Endothelial cell of hepatic sinusoid (primary cell): Measurements from ENCODE around the gene GPR84.

ENCODE experiments used
- in situ Hi-C: cut with HindIII; loops from 2 replicates; pipeline ENCODE4 v1.10.0; 2017; ENCODE audit warnings: low sequenced_read_pairs

Gene GPR84

GRCh38 chr12:54392485-54393206 is 28.4 kb upstream of the GPR84 start:
- in situ Hi-C loops, result loop anchor here (5.0 kb wide), 1 partner anchor 50 kb away; no protein-coding TSS in a partner anchor

DNA sequence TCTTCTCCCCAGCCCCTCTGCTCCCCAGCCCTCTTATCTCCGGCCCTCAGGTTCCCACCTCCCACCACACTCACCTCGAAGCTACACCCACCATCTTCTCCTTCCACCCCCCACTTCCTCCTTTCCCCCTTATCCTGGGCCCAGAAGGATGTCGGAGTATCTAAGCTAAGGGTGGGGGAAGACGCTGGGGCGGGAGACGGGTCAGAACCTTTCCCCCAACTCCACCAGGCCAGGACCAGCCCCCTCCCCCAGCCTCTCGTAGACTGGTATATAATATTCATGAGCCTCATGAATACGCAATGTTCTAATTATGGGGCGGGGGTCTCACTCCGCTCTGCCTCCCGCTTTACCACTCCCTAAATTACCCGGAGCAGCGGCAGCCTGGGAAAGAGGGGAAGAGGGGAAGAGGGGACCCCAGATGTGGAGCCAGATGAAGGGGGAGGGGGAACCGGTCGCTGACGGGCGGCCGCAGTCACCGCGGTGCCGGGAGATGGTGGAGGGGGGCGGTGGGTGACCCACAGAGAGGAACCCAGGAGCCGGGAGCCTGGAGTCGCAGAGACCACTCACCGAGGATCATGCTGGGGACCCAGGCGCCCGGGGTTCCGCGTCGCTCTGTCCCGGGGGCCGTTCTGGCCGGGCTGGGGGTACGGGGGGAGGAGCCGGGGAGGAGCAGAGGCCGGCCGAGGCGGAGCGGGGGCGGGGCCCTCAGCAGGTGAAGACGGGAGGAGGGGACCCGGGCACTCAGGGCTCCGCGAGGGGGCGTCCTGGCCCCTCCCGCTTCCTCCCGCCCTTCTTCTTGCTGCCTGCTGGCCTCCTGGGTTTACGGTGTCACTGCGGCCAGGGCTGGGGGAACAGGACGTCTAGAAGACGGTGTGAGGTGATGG is 26.6 kb upstream of the GPR84 start:
- in situ Hi-C loops, result loop anchor here (5.0 kb wide), 1 partner anchor 49 kb away; no protein-coding TSS in a partner anchor

DNA sequence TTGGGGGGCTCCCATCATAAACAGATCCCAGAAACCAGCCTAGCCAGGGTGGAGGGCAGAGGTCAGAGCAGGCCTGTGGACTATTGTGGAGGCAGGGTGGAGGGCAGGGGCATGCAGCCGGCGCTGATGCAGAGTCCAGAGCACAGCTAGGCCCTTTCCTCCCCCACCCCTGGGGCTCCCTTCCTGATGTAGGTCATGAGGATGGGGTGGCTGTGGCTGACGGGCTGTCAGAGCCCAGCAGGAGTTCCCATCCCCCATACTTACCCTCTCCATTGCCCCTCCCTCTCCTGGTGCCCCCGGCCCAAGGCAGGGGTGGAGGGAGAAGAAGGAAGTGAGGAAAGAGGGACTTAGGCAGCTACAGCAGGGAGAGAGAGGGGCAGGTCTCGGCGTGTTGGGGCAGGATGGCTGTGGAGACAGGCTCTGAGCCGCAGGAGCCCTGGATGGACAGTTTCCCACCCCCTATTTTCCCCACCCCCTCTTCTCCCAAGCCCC is 25.9 kb upstream of the GPR84 start:
- in situ Hi-C loops, result loop anchor here (5.0 kb wide), 1 partner anchor 48 kb away; no protein-coding TSS in a partner anchor

DNA sequence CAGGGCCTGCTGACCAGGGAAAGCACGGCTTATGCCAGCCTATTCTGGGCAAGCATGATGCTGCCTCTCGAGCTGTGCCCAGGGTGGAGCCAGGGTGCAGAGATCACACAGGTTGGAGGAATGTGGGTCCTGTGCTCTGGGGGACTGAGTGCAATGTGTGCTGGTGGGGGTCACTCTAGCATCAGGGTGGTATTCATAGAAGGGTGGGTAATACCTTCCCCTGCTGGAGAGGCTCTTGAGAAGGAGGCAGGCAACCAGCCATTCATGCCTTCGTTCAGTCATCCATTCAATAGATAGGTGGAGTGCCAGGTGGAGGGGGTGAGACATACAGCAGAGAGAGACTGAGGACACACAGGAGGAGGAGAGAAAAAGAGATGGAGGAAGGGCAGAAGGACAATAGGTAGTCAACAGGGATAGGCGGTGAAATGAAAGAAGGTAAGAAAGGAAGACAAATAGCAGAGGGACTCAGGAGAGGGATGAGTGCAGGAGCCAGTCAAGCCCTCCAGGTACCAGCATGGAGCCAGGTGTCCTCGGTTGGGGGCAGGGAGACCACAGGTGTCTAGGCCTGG is 25.4 kb upstream of the GPR84 start:
- in situ Hi-C loops, result loop anchor here (5.0 kb wide), 1 partner anchor 47 kb away; no protein-coding TSS in a partner anchor

GRCh38 chr12:54389134-54389508 is 24.8 kb upstream of the GPR84 start:
- in situ Hi-C loops, result no loop called here

GRCh38 chr12:54388237-54389133 is 24.2 kb upstream of the GPR84 start:
- in situ Hi-C loops, result no loop called here

DNA sequence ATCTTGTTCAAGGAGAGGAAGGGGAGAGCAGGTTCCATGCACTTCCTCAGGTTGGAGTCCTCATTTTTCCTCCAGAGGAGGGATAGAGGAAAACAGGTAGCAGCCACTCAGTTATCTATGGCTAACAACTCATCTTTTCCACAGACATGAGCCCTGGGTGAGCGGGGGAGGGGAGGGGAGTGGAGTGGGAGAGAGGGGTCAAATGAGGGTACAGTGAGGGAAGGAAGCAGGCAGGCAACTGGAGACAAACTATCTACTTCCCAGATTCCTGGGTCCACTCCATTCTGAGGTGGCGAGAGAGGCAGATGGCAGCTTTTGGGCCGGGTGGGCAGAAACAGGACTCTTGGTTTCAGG is 22.8 kb upstream of the GPR84 start:
- in situ Hi-C loops, result no loop called here

- in situ Hi-C loops, result no loop called here
Measured at GRCh38 chr12:54386403-54387113, 22.3 kb upstream of the GPR84 start.

DNA sequence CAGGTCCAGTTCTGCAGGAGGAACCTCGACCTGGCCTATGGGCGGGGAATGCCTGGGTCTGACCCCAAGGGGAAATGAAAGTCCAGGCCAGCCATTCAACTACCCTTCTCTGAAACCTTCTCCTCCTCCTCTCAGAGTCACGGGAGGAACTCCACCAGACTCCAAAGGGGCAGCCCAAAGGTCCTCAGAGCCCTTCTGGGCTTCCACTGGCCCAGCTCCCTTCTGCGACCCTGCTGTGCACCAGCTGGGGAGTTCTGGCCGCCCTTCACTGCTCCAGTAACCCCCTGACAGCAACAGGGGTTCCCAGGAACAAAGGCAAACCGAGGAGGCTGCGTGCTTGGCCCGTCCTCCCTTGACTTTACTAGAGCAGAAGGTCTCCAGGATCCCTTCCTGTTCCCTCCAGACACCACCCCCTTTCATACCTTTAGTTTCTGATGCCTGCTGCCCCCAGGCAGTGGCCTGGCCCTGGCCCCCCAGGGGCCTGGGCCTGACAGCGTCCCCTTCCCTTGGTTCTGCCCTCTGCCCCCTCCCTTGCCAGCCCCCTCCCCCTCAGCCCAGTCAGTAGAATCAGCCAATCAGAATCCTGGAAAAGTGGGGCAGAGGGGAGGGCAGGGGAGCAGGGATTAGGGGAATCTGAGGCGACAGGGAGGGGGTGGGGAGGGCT is 21.1 kb upstream of the GPR84 start:
- in situ Hi-C loops, result no loop called here

- in situ Hi-C loops, result loop anchor here (5.0 kb wide), 1 partner anchor 68 kb away; no protein-coding TSS in a partner anchor
Measured at GRCh38 chr12:54384591-54385041, 20.3 kb upstream of the GPR84 start, which contains the start of gene ZNF385A. ZNF385A (minus strand) TSS chr12:54384733; CDS start chr12:54384514, 219 bp downstream.

GRCh38 chr12:54383041-54383609 is 18.8 kb upstream of the GPR84 start:
- in situ Hi-C loops, result loop anchor here (5.0 kb wide), 1 partner anchor 69 kb away; no protein-coding TSS in a partner anchor

- in situ Hi-C loops, result loop anchor here (5.0 kb wide), 1 partner anchor 71 kb away; no protein-coding TSS in a partner anchor
Measured at GRCh38 chr12:54381136-54381535, 16.9 kb upstream of the GPR84 start.

DNA sequence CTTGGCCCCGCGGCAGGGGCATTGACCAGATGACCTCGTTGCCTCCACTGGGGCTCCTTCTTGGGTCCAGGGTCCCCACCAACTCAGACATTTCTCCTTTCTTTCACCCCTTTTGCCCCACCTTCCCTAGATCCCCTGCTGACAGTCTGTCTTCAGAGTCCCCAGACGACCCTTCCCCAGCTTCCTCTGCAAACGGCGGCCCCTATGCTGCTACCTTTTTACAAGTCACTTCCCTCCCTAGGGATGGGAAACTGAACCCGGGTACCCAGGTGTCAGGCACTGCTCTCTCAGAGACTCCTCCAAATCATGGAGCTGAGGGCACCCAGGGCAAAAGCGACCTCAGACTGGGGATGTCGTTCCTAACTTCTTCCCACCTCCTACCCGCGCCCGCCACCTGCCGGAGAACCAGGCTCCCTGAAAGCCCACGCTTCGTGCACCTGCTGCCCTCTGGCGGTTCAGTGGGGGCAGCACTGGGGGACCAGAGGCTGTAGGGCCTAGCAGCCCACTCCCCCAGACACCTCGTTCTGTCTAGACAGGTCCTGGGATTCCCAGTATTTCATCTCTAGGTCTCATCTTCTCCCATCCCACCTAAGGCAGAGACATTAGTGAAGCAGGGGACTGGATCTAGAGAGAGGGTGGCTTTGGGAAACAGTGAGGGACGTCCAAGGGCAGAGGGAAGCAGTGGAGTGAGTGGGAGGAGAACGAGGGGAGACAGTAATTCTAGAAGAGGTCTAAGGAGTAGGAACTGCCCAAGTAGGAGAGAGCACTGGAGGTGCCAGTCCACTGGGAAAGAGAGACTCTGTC is 15.3 kb upstream of the GPR84 start:
- in situ Hi-C loops, result loop anchor here (5.0 kb wide), 1 partner anchor 73 kb away; no protein-coding TSS in a partner anchor

GRCh38 chr12:54378796-54379397 is 14.6 kb upstream of the GPR84 start:
- in situ Hi-C loops, result no loop called here

DNA sequence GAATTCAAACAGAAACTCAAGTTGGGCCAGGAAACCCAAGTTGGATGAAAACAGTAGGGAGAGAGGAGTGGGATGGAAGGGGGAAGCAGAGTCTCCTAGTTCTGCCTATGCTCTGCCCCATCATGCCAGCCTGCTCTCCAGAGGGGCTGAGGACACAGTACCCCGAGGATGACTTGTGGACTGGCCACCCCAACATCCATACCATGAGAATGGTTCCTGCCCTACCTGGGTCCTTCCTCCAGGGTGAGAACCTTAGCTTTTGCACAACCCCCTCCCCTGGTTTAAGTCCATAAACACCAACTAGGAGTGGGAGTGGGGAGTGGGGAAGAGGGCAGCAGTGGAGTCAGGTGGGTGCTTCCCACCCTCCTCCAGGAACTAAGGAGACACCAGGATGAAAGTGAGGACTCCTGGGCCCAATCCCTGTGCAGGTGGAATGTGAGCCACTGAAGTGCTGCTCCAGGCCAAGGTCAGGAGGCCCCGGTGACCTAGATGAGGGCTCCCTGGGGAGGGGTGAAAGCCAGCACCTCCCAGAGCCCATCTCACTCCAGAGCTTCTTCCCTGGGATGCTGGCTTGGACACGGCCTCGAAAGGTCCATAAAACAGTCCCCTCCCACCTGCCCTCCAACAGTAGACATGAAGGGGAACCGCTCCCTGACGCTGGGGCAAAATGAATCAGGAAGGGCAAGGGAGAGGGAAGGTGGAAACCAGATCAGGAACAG is 13.7 kb upstream of the GPR84 start:
- in situ Hi-C loops, result no loop called here

- in situ Hi-C loops, result no loop called here
Measured at GRCh38 chr12:54377007-54377406, 12.7 kb upstream of the GPR84 start.

DNA sequence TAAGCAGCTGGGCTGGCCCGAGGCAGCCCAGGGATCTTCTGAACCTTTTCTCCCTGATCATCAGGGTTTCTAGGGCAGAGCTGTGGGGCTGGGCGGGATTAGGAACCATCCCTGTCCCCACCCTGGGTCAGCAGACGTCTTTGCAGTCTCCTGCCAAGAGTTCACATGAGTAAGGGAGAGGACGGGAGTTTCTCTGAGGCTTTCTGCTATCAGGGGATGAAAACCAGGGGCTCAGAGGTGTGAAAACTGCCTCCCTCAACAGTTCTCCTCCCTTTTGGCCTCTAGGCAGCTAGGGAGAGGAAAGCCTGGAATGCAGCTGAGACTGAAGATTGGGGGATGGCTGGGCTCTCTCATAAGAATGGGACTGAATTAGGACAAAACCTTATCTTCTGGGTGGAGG is 12.3 kb upstream of the GPR84 start:
- in situ Hi-C loops, result no loop called here
